Fibroblast of peridontal ligament (primary cell): Measurements from ENCODE around the gene ACOT11.
"Not testable (repeated sequence)": the region's sequence is repeated elsewhere in the genome, so short reads cannot be mapped to it uniquely, and the experiment has no call there.

Experiments
- DNase-seq: peaks from one replicate; pipeline ENCODE4 v3.0.0-alpha.2; 2010; ENCODE audit errors: extremely low read depth

Gene ACOT11

DNA sequence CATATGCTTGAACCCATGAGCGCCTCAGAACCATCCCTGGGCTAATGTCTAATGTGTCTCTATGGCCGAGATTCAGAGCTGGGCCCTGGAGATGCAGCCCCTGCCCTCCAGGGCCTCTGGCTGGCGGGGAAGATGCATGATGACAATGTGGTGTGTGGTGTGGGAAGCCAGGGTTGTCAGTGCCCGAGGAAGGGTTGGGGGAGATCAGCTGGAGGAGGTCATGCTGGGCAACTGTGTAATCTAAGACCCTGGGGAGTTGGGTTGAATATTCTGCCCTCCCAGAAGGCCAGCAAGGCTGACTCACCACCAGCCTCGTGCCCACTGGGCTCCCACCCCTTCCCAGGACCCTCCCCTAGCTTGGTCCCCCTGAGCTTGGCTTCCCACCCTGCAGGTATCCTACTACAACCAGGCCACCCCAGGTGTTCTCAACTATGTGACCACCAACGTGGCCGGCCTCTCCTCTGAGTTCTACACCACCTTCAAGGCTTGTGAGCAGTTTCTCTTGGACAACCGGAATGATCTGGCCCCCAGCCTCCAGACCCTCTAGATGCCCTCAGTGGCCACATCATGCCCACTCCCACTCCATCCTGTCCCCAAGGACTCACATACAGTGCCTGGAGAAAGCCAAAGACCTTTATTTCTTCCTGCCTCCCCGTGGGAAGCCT is 60.7 kb downstream of the ACOT11 start:
- DNase-seq = no peak

DNA sequence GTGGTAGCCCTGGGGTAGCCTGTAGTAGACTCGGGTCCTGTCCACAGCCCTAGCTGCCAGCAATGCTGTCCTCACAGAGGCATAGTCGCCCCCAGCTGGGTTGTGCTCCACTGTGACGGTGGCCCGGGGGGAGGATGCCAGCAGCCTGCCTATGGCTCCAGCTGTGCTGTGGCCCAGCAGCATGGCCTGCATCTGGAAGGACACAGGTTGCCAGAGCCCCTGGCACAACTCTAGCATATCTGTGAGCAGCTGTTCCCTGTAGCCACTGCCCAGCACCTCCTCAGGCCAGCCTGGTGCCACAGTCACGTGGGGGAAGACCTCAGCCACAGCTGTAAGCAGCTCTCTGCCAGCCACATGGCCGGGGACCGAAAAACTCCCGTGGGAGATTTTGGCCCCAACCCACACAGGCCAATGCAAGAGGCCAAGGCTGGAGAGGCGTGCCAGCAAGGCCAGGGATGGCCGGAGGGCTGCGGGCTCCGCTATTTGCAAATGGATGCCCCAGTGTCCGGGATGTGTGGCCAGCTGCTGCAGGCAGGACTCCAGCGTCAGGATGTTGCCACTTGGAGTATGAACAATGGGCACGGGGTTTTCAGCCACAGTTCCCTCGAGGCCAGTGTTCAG is 61.4 kb downstream of the ACOT11 start:
- DNase-seq = no peak

DNA sequence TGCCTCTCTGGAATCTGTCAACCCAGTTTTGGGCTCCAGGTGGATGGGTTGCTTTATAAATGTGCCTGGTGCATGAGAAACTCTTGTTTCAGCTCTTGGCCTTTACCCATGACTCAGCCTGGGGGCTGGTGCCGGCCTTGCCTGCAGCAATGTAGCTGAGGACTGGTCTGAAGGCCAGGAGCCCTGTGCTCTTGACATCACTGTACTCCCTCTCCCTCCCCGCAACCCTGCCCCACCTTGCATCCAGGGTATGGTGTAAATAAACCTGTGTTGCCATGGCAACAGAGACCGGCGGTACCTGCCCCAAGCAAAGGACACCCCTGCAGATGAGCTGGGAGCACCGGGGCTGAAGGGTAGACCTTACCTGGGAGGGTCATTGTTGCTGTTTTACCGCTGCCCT is 62.0 kb downstream of the ACOT11 start:
- no peak for DNase-seq

DNA sequence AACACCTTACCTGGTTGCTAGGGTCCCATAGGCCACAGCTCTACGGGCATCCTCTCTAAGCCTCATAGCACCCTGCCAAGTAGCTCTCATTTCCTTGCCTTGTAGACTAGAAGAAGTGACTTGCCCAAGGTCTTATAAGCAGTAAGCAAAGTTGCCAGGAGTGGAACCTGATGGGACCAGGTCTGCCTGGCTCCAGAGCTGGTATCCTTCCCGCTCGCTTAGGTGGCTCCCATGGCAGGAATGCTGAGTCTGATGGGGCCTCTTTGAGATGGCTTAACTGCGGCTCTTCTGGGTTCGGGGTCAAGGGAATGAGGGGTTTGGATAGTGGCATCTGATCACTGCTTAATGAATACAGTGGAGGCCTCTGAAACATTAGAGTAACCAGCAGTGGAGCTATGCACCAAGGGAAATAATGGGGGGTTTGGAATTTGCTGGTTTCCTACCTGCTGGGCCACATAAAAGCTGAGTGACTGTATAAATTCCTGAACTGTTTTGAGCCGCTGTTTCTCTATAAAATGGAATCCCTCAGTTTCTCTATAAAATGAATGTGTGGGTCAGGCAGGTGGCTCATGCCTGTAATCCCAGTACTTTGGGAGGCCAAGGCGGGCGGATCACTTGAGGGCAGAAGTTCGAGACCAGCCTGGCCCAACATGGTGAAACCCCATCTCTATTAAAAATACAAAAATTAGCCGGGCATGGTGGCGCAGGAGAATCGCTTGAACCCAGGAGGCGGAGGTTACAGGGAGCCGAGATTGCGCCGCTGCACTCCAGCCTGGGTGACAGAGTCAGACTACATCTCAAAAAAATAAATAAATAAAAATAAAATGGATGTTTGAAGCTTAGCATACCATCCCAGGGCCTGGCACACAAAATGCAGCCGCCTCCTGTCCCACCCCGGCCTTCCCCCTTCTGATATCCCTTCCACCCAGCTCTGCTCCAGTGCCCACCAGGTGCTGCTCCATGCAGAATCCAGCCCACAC is 62.9 kb downstream of the ACOT11 start:
- DNase-seq = no peak

DNA sequence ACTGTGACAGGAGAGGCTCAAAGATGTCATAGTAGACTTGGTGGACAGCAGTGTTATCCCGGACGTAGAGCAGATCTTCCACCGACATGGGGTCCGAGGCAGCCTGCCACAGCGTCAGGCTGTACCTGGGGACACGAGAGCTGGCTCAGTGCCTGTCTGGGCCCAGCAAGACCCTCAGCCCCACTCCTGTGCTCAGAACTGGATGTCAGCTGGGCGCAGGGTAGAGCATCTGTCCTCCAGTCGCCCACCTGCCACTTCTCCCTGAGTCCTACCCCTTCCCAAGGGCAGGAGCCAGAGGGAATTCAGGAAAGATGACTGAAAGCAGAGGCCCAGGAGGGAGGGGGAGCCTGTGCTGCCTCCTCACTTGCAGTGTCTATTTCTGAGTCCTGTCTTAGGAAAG is 63.6 kb downstream of the ACOT11 start:
- no peak for DNase-seq

DNA sequence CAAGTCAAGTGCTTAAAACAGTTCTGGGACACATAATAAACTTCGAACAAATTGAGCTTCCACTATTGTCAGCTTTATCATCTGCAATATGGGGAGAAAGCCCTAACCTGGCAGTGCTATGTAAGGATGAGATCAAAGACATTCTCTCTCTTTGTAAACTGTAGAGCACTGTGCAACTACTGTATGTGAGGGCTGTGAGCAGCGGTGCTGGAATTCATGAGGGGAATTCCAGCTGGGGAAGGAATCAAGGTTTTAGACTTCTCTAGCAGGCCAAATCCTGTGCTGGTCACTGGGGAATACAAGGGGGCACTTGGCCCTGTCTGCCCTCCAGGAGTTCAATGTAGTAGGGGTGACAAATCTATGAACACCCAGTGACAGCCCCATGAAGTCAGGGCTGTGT is 66.0 kb downstream of the ACOT11 start:
- no peak for DNase-seq

DNA sequence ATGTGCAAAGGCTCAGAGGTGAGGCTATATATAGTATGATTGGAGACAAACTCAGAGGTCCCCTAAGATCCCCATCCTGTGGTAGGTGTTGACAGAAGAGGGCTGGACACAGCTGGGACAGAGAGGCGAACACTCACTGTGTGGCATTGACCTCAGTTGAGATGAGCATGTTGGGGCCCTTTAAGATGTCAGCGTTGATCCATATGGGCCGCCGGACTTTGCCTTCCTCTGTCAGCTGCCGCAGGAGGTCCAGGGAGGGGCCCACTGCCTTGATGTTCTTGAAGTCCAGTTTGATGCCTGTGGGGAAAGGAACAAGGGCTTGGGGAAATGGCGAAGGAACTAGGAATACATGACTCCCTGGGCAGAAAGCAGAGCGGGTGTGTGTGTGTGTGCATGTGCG is 66.5 kb downstream of the ACOT11 start:
- DNase-seq = no peak

DNA sequence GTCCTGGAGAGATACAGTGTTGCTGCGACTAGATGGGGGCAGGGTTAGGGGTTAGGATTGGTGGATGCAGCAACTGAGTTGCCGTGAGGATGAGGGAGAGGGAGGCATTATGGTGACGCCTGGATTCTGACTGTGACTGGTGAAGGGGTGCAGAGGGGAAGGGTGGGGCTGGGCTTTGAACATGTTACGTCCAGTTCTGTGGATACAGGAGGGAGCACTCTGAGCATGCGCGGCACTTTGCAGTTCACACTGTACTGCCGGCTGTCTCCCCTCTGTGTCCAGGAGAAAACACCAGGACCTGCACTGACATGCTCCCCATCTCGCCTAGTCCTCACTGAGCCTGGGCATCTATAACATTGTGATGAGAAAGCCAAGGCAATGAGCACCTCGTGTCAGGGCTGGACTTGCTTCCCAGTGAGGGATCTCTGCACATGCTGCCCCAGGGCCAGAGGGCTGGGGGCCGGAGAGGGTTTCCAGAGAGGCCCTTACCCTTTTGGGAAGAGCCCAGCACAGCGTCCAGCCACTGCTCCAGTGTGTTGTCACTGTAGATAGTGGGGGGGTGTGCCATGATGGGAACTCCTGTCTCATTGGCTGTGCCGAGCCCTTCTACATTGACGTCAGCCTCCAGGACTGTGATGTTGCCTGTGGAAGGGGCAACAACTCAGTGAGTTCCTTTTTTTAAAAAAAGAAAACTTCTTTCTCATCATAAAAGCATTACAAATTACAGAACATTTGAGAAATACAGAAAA is 67.7 kb downstream of the ACOT11 start:
- DNase-seq = no peak

DNA sequence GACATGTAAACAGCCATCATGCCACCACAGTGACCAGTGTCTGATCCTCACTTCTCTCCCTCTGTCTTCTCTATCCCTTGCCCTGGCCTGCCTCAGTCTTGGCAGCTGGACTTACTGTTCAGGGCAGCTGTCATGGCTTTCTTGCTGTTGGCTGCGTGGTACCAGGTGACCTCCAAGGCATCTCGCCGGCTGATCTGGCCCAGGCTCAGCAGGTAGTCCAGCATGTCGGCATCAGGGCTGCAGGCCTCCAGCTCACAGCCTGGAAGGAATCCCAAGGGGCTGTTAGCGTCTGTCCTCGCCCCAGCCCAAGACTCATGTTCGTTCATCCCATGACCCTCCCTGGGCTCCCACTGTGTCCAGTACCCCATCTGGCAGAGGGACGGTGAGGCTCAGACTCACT is 71.7 kb downstream of the ACOT11 start:
- no peak for DNase-seq

DNA sequence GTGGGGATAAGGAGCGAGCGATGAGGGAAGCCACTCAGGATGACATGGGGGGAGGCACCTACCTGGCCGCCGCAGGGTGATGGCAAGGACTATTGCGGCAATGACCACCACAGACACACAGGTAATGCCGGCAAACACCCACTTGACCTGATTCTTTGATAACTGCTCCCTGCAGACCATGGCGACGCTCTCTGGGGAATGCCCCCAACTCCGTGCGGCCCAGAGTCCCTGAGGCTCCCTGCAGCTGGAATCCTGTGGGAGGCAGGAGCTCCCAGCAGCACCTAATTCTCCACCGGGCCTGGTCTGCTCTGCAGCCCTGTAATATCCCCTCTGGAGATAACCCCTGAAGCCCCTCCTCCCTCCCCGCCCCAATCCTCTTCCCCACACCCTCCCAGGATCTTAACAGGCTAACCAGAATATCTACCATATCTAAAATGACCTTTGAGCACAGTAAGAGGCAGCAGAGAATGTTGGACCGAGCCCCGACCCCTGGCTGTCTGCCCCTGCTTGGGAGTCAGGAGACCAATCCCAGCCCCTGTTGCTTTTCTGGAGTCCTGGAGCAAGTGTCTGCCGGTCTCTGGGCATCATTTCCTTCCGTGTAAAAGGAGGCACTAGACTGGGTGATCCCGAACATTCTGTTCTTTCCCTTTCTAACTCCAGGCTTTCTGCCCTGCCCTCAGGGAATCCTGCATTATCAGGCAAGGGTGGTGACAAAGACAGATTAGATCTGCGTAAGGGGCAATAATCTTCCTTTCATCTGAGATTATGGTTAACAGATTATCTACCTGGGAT is 75.4 kb downstream of the ACOT11 start, which contains the start of gene FAM151A:
TSS of gene FAM151A (minus strand) at position 310 of the 792 bp plus-strand sequence. CDS start at position 180, 130 bp downstream.
- DNase-seq = no peak

DNA sequence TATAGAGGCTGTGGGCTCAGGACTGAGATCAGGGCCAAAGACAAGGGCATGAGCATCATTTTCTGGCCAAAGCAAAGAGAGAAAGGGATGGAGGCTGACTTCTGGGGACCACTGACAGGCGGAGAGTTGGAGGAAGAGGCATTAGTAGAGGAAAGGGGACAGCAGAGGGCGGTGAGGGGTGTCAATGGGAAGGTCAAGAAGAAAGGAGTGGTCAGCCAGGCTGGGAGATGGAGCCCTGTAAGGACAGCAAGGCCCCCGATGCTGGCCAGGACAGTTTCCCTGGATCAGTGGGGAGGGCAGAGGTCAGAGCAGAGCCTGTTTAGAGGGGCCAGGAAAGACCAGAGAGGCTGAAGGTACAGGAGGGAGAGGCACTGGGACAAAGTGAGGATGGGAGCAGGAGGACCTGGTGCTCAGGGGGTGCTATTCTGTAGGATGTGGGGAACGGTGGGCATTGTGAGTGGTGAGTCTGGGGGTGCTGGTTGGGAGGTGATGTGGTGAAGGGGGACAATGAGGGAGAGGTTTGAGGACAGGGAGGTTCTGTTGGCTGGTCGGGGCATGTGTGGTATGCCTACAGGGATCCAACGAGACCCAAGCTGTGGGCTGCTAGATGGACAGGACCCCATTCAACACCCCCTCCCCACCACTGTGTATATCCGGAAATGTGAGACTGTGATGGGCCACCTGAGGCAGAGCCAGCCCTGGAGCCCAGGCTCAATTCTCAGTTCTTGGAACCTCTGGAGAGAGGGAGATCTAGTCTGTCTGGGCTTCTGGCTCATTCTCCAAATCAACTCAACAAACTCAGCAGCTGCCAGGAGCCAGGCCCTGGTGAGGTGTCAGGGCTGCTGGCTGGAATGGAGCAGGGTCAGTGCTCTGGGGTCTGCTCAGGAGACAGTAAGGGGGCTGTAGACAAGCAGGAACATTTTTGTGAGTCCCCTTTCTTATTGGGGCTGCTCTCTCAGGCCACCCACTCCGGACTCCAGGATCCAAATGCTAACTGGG is 76.7 kb downstream of the ACOT11 start:
- DNase-seq = no peak

DNA sequence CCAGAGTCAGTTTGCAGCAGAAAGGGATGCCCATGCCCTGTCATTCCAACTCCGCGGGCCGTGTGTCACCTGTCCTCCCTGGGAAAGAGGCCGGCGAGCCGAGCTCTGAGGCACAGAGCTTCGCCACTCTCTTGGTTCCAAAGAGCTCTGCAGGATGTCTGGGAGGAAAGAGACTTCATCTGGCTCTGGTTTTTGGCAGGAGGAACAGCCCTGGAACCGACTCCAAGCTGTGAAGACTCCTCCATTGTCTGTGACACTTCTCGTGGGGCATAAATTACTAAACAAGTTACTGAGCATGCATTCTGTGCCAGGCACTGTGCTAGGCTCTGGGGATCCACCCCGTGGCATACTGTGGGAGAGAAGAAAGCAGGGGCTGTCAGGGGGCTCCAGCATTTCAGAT is 79.2 kb downstream of the ACOT11 start:
- no peak for DNase-seq

DNA sequence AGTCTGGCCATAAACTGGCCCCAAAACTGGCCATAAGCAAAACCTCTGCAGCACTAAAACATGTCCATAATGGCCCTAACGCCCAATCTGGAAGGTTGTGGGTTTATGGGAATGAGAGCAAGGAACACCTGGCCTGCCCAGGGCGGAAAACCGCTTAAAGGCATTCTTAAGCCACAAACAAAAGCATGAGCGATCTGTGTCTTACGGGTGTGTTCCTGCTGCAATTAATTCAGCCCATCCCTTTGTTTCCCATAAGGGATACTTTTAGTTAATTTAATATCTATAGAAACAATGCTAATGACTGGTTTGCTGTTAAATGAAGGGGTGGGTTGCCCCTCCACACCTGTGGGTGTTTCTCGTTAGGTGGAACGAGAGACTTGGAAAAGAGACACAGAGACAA is 87.8 kb downstream of the ACOT11 start:
- not testable (repeated sequence) for DNase-seq

DNA sequence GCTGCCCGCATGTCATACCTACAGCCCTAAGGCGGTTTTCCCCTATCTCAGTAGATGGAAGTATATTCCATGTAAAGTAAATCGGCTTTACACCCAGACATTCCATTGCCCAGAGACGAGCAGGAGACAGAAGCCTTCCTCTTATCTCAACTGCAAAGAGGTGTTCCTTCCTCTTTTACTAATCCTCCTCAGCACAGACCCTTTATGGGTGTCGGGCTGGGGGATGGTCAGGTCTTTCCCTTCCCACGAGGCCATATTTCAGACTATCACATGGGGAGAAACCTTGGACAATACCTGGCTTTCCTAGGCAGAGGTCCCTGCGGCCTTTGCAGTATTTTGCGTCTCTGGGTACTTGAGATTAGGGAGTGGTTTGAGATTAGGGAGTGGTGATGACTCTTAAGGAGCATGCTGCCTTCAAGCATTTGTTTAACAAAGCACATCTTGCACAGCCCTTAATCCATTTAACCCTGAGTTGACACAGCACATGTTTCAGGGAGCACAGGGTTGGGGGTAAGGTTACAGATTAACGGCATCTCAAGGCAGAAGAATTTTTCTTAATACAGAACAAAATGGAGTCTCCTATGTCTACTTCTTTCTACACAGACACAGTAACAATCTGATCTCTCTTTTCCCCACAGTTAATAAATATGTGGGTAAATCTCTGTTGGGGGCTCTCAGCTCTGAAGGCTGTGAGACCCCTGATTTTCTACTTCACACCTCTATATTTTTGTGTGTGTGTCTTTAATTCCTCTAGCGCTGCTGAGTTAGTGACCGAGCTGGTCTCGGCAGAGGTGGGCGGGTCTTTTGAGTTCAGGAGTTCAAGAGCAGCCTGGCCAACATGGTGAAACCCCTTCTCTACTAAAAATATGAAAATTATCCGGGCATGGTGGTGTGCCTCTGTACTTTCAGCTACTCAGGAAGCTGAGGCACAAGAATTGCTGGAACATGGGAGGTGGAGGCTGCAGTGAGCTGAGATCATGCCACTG is 88.7 kb downstream of the ACOT11 start:
- not testable (repeated sequence) for DNase-seq

DNA sequence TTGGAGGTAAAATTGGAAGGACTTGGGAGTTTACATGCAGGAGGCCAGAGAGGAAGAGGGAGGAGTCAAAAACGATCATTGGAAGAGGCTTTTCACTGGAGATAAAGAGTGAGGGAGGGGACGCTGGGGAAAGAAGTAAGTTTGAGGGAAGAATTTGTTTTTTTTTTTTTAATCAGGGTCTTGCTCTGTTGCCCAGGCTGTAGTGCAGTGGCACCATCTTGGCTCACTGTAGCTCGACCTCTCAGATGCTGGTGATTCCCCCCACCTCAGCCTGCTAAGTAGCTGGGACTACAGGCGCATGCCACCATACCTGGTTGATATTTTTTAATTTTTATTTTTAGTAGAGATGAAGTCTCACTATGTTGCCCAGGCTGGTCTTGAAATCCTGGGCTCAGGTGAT is 92.3 kb downstream of the ACOT11 start:
- DNase-seq = no peak

DNA sequence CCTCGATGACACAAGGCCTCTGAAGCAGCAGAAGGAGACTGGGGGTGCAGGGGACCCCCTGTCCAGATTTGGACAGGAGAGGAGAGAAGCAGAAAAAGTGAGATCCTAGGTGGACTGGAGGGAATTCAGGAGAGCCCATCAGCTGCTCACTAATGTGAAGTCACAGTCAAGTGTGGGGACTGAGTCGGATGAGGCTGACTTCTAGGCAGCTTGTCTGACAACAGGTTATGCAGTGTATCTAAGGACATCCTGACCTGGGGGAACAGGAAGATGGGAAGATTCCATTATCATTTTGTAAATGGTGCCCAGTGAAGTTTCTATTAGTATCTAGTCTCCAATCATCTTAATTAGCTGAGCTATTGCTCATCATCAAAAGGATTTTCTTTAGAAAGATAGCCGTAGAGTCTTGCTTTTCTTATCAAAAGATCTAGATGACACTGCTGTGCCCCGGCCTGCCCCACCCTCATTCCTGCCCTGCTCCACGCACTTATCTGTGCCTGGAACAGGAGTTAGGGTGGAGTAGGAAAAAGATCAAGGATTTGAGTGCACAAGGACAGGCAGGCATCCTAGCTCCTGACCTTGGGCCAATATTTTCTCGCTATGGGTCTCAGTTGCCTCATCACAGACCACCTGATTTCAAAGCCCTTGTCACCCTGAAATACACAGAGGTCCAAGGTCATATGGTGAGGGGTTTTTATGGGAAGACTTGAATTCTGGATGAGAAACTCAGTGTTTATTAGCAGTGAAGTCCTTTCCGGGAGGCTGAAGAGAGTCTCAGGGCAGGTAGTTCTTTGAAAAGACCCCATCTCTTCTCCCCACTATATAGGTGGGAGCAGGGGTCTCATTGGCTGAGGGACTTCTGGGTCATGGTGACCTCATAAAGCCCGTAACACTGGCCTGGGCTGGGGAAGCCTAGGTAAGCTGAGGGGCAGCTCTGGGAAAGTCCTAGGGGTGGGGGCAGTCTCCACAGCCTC is 93.1 kb downstream of the ACOT11 start, which contains the start of gene MROH7:
TSS of gene MROH7 (plus strand) at position 924 of the 974 bp plus-strand sequence. CDS start 11,141 bp downstream, outside the sequence.
- no peak for DNase-seq

DNA sequence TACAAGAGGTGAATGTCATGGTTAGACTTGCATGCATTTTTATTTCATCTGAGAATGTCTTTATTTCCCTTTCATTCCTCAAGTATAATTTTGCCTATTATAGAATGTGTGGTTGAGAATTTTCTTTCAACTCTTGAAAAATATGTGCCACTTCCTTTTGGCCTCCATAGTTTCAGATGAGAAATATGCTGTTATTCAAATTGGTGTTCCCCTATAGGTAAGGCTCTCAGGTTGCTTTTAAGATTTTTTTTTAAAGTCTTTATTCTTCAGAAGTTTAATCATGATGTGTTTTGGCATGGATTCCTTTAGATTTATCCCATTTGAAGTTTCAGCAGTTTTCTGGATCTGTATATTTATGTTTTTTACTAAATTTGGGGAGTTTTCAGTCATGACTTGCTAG is 95.7 kb downstream of the ACOT11 start:
- no peak for DNase-seq
